ENCODE results near the gene ZNF425. TPM values are rescaled to one million over a fixed set of nuclear protein-coding genes. Genes with fewer than 3 reads are reported as not detected.

The ZNF425 gene
- total and polyA plus RNA-seq, 7 donors, result 0.60 to 4.9 (median 2.9) TPM

- Histone ChIP-seq H3K27me3 (no peaks in the 10 kb centered on the region), H3K4me3 (no peak overlapping the region), H3K4me1 (no peaks in the 10 kb centered on the region), H3K36me3 (no peaks in the 10 kb centered on the region), H3K27ac (no peak overlapping the region), H3K9me3 (no peaks in the 10 kb centered on the region)
- no peak for TF ChIP-seq CTCF (IDR thresholded peaks at IDR 0.05)
- TF ChIP-seq POLR2A (IDR thresholded peaks at IDR 0.05), result no peak
- TF ChIP-seq EP300 (IDR thresholded peaks at IDR 0.05), result no peak
- no peak for TF ChIP-seq POLR2AphosphoS5 (IDR thresholded peaks at IDR 0.05)
- 89 to 93% methylated on average over 8 of the region's 8 CpGs for WGBS, 2 donors
- DNase-seq, result no peak
- intact Hi-C loops (cut with DNase I), result no loop called here
Observed at GRCh38 chr7:149053885-149054284, 72.2 kb downstream of the ZNF425 start.

DNA sequence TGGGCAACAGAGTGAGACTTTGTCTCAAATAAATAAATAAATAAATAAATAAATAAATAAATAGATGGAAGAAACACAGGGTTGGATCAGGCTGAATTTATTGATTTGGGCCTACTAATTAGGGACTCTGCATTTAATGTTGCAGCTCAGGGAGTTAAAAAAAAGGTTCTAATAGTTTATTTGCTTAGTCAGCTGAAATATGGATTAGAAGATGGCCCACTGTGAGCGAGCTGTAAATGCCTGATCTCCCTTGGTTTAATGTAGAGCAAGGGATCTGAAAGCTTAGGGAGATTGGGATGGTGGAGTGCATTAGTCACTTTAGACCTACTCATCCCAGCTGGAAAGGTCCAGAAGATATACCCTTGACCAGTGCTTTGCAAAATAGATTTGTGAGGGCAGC lies 72.7 kb downstream of the ZNF425 start:
- no peaks in the 10 kb centered on the region for H3K4me1 ChIP-seq
- intact Hi-C loops (cut with DNase I), result no loop called here

More for the DNA sequence above, 72.7 kb downstream of the ZNF425 start:
- H3K9me3 ChIP-seq, result no peaks in the 10 kb centered on the region
- no peak for DNase-seq
- H3K36me3 ChIP-seq, result no peaks in the 10 kb centered on the region
- H3K27me3 ChIP-seq, result no peaks in the 10 kb centered on the region
- no peak overlapping the region for H3K4me3 ChIP-seq
- WGBS, 2 donors, result 92 to 94% methylated on average over 1 of the region's 1 CpG
- no peak overlapping the region for H3K27ac ChIP-seq
- TF ChIP-seq POLR2AphosphoS5 (IDR thresholded peaks at IDR 0.05) (no peak), POLR2A (IDR thresholded peaks at IDR 0.05) (no peak), CTCF (IDR thresholded peaks at IDR 0.05) (no peak), EP300 (IDR thresholded peaks at IDR 0.05) (no peak)

Small RNA genes lying within 50 kb of the gene (small RNA-seq; reads per million reads assigned to genes)
- gene COX6B1P1, result 0 reads per million in 3 donors
- 0.11 to 0.66 (median 0.22) reads per million in 3 donors for gene RN7SL521P

Other genes starting within 250 kb of the ZNF425 start
- 1 to 10 TPM in 2 of 4 donors, under 1 TPM in 2; 0.71 to 1.9 (median 1.1) TPM for gene EZH2, start 242.0 kb downstream of the ZNF425 start, total RNA-seq
- 10 to 100 TPM in 1 of 3 donors, 1 to 10 TPM in 2; 4.2 to 14.6 (median 5.1) TPM for gene EZH2, start 242.0 kb downstream of the ZNF425 start, polyA plus RNA-seq
- gene PDIA4, start 97.8 kb downstream of the ZNF425 start, total RNA-seq, result 10 to 100 TPM; 34.3 to 47.4 (median 39.7) TPM
- gene PDIA4, start 97.8 kb downstream of the ZNF425 start, polyA plus RNA-seq, result 100 to 1,000 TPM in 1 of 3 donors, 10 to 100 TPM in 2; 11.4 to 183 (median 40.9) TPM
- 1 to 10 TPM; 3.0 to 6.9 (median 3.9) TPM for gene ZNF786, start 35.6 kb downstream of the ZNF425 start, total RNA-seq
- 1 to 10 TPM in 2 of 3 donors, under 1 TPM in 1; 0.60 to 4.6 (median 1.2) TPM for gene ZNF786, start 35.6 kb downstream of the ZNF425 start, polyA plus RNA-seq
- gene ZNF398, start 21.1 kb upstream of the ZNF425 start, total RNA-seq, result 10 to 100 TPM; 13.0 to 19.7 (median 18.4) TPM
- 1 to 10 TPM; 2.4 to 5.3 (median 2.5) TPM for gene ZNF398, start 21.1 kb upstream of the ZNF425 start, polyA plus RNA-seq
- gene ZNF282, start 69.2 kb upstream of the ZNF425 start, total RNA-seq, result 10 to 100 TPM; 11.8 to 24.9 (median 13.9) TPM
- gene ZNF282, start 69.2 kb upstream of the ZNF425 start, polyA plus RNA-seq, result 10 to 100 TPM in 1 of 3 donors, 1 to 10 TPM in 2; 6.9 to 17.6 (median 7.2) TPM
- 10 to 100 TPM in 1 of 4 donors, 1 to 10 TPM in 3; 4.1 to 13.6 (median 5.7) TPM for gene ZNF212, start 113.3 kb upstream of the ZNF425 start, total RNA-seq
- gene ZNF212, start 113.3 kb upstream of the ZNF425 start, polyA plus RNA-seq, result 1 to 10 TPM; 4.4 to 9.0 (median 6.0) TPM
- gene ZNF783, start 135.9 kb upstream of the ZNF425 start, total RNA-seq, result 10 to 100 TPM in 3 of 4 donors, 1 to 10 TPM in 1; 8.4 to 15.2 (median 11.3) TPM
- gene ZNF783, start 135.9 kb upstream of the ZNF425 start, polyA plus RNA-seq, result 1 to 10 TPM; 1.2 to 9.4 (median 2.4) TPM

Measured in sigmoid colon (tissue), 7 donors.